GM23248 (cell line): ENCODE measurements around the gene JCAD.

ENCODE experiments used
- EZH2 ChIP-seq: fragments of 200-600 bp; sonication (generic); IDR thresholded peaks from 2 replicates; pipeline ENCODE4 v1.6.1; 2018; ENCODE audit warnings: antibody characterized with exemption, mild to moderate bottlenecking; ENCODE audit not compliant: insufficient read depth, poor library complexity, severe bottlenecking
- EZH2phosphoT487 ChIP-seq: fragments of 200-600 bp; sonication (generic); IDR thresholded peaks from 2 replicates; pipeline ENCODE4 v1.6.1; 2018; ENCODE audit warnings: antibody characterized with exemption, moderate library complexity, mild to moderate bottlenecking, low read depth; ENCODE audit not compliant: insufficient read depth

- TF ChIP-seq EZH2 (no peak), EZH2phosphoT487 (no peak)
Measured at GRCh38 chr10:30007406-30007805, 52.0 kb downstream of the JCAD start.
